SH-SY5Y (cell line): ENCODE results near the gene ANKRD13D.

Experiments
- GATA2 ChIP-seq: IDR thresholded peaks from 2 replicates; pipeline ENCODE4 v1.6.1; 2011; ENCODE audit warnings: mild to moderate bottlenecking, low read depth, low read length
- GATA3 ChIP-seq: IDR thresholded peaks from 2 replicates; pipeline ENCODE4 v1.6.1; 2011; ENCODE audit warnings: low read depth, mild to moderate bottlenecking, low read length, moderate library complexity

GRCh38 chr11:67303132-67303834 is 14.2 kb downstream of the ANKRD13D start, which contains the start of gene SSH3:
- TF ChIP-seq GATA2 = no peak
- TF ChIP-seq GATA3 = no peak
